SK-N-SH (cell line): ENCODE measurements around the gene CLIC6. TPM values are rescaled to one million over a fixed set of nuclear protein-coding genes. Genes with fewer than 3 reads are reported as not detected.

Experiments
- CTCF ChIA-PET: fragments of 300-600, 350-600 bp; formaldehyde crosslinking; extraction: SDS; loops from one replicate; lab custom pipeline; 2021; lab: Yijun Ruan, JAX
- POLR2A ChIA-PET: fragments of 350-600 bp; sonication (Branson Sonifier 250); formaldehyde crosslinking; extraction: SDS; loops from one replicate; lab custom pipeline; 2020; ENCODE audit warnings: antibody characterized with exemption, inconsistent platforms; lab: Yijun Ruan, JAX
- DNase-seq: peaks from one replicate; pipeline ENCODE4 v3.0.0; 2012
- H2AFZ ChIP-seq: fragments of 200-600 bp; sonication (generic); 2 replicates; pipeline ENCODE4 v1.8.1; 2016; ENCODE audit warnings: antibody characterized with exemption, mild to moderate bottlenecking, low read depth
- H3F3A ChIP-seq: fragments of 200-600 bp; sonication (generic); replicated peaks from 2 replicates; pipeline ENCODE3; 2016; ENCODE audit warnings: antibody characterized with exemption, mild to moderate bottlenecking; ENCODE audit not compliant: insufficient read depth
- H3K27ac ChIP-seq, 2 experiments: fragments of 200-500 bp in 1 of 2; fragments of 200-600 bp in 1 of 2; sonication (Bioruptor generic) in 1 of 2; sonication (generic), shearing (Covaris generic) in 1 of 2; 2 replicates each; pipeline versions ENCODE4 v1.5.1 to v1.6.1; 2014 to 2016; ENCODE audit warnings: low read depth in 2 of 2, inconsistent platforms in 1 of 2, low read length in 1 of 2, mild to moderate bottlenecking in 1 of 2, mixed read lengths in 1 of 2
- H3K27me3 ChIP-seq: fragments of 200-600 bp; sonication (generic), shearing (Covaris generic); 2 replicates; pipeline ENCODE4 v1.6.1; 2016; ENCODE audit warnings: mixed run types; ENCODE audit not compliant: insufficient read depth
- H3K36me3 ChIP-seq, 2 experiments: fragments of 200-500 bp in 1 of 2; fragments of 200-600 bp in 1 of 2; sonication (Bioruptor generic) in 1 of 2; sonication (generic) in 1 of 2; replicated peaks in 1 of 2; 2 replicates each; pipeline versions ENCODE3 to v1.5.1; 2014 to 2016; ENCODE audit warnings: low read length in 1 of 2, mild to moderate bottlenecking in 1 of 2; ENCODE audit not compliant: insufficient read depth in 2 of 2, control insufficient read depth in 1 of 2
- H3K4me1 ChIP-seq, 2 experiments: fragments of 200-500 bp in 1 of 2; fragments of 200-600 bp in 1 of 2; sonication (Bioruptor generic) in 1 of 2; sonication (generic), shearing (Covaris generic) in 1 of 2; 2 replicates each; pipeline versions ENCODE4 v1.5.1 to v1.6.1; 2014 to 2016; ENCODE audit warnings: low read depth in 1 of 2, low read length in 1 of 2, mixed run types in 1 of 2; ENCODE audit not compliant: insufficient read depth in 2 of 2, control insufficient read depth in 1 of 2
- H3K4me2 ChIP-seq: fragments of 200-600 bp; sonication (generic), shearing (Covaris generic); 2 replicates; pipeline ENCODE4 v1.6.1; 2017; ENCODE audit warnings: mixed run types
- H3K4me3 ChIP-seq, 2 experiments: fragments of 200-500 bp in 1 of 2; fragments of 200-600 bp in 1 of 2; sonication (Bioruptor generic) in 1 of 2; sonication (generic), shearing (Covaris generic) in 1 of 2; 2 replicates each; pipeline versions ENCODE4 v1.5.1 to v1.8.1; 2014 to 2016; ENCODE audit warnings: low read depth in 2 of 2, inconsistent platforms in 1 of 2, low read length in 1 of 2, mild to moderate bottlenecking in 1 of 2, mixed read lengths in 1 of 2, moderate library complexity in 1 of 2
- H3K79me2 ChIP-seq: fragments of 200-600 bp; sonication (generic); 2 replicates; pipeline ENCODE4 v1.8.1; 2017; ENCODE audit warnings: mild to moderate bottlenecking; ENCODE audit not compliant: insufficient read depth
- H3K9ac ChIP-seq: fragments of 200-600 bp; sonication (generic); 2 replicates; pipeline ENCODE4 v1.6.1; 2017; ENCODE audit warnings: mixed run types
- H3K9me2 ChIP-seq: fragments of 200-600 bp; sonication (generic); 2 replicates; pipeline ENCODE4 v1.6.1; 2017; ENCODE audit warnings: mixed run types
- H3K9me3 ChIP-seq: fragments of 200-600 bp; sonication (generic); 2 replicates; pipeline ENCODE4 v1.6.1; 2017; ENCODE audit warnings: mixed run types, mild to moderate bottlenecking, moderate library complexity
- H4K20me1 ChIP-seq: fragments of 200-600 bp; sonication (generic); 2 replicates; pipeline ENCODE4 v1.6.1; 2017; ENCODE audit warnings: mild to moderate bottlenecking, mixed run types; ENCODE audit not compliant: insufficient read depth
- CHD2 ChIP-seq: fragments of 150-350 bp; IDR thresholded peaks from 2 replicates; pipeline ENCODE4 v1.6.1; 2018; ENCODE audit warnings: low read length; ENCODE audit not compliant: partially characterized antibody
- FOSL2 ChIP-seq: IDR thresholded peaks from 2 replicates; pipeline ENCODE4 v1.4.0; 2012; ENCODE audit warnings: low read depth, mild to moderate bottlenecking, moderate library complexity, borderline replicate concordance
- FOXJ3 ChIP-seq: sonication (generic); formaldehyde crosslinking; IDR thresholded peaks from 2 replicates; pipeline ENCODE4 v1.5.1; 2020; ENCODE audit warnings: mild to moderate bottlenecking, missing genetic modification reagents
- GATA2 ChIP-seq: sonication (generic); formaldehyde crosslinking; IDR thresholded peaks from 2 replicates; pipeline ENCODE4 v1.5.0; 2020; ENCODE audit warnings: mild to moderate bottlenecking, missing genetic modification reagents
- JUND ChIP-seq: IDR thresholded peaks from 2 replicates; pipeline ENCODE4 v1.4.0; 2012
- NFIC ChIP-seq: IDR thresholded peaks from 2 replicates; pipeline ENCODE4 v1.4.0; 2012; ENCODE audit warnings: borderline replicate concordance
- RFX5 ChIP-seq: IDR thresholded peaks from 2 replicates; pipeline ENCODE4 v1.6.1; 2012; ENCODE audit warnings: mild to moderate bottlenecking, improper control_type of control experiment, low read length
- SIN3A ChIP-seq: IDR thresholded peaks from 2 replicates; pipeline ENCODE4 v1.6.1; 2012; ENCODE audit warnings: low read depth, mild to moderate bottlenecking, low read length, moderate library complexity, borderline replicate concordance
- YY1 ChIP-seq: IDR thresholded peaks from 2 replicates; pipeline ENCODE4 v1.4.0; 2012; ENCODE audit warnings: low read depth, mild to moderate bottlenecking
- WGBS: methylation state at CpG from one replicate; pipeline ENCODE4 v1.1.6; 2017; ENCODE audit warnings: low lambda C conversion rate; 5-methylcytosine and 5-hydroxymethylcytosine counted together
- polyA plus RNA-seq, 3 experiments: library from polyadenylated mRNA; depleted of rRNA; stranded (reverse); fragments of >200 nt; gene quantifications; 2 replicates each; pipeline ENCODE4 v1.2.3, GENCODE V29; 2012
- TF ChIP-seq, protein P1 (sequence below): fragments of 200-600 bp; sonication (generic); IDR thresholded peaks from 2 replicates; pipeline ENCODE4 v1.6.1; 2017; ENCODE audit warnings: antibody characterized with exemption, mild to moderate bottlenecking, moderate library complexity
- TF ChIP-seq, protein P2 (sequence below): IDR thresholded peaks from 2 replicates; pipeline ENCODE4 v1.4.0; 2012; ENCODE audit warnings: low read depth, borderline replicate concordance

The CLIC6 gene
- polyA plus RNA-seq, 1 of the 3 experiments (the other 2 are of a cell fraction): 0.08 TPM

DNA sequence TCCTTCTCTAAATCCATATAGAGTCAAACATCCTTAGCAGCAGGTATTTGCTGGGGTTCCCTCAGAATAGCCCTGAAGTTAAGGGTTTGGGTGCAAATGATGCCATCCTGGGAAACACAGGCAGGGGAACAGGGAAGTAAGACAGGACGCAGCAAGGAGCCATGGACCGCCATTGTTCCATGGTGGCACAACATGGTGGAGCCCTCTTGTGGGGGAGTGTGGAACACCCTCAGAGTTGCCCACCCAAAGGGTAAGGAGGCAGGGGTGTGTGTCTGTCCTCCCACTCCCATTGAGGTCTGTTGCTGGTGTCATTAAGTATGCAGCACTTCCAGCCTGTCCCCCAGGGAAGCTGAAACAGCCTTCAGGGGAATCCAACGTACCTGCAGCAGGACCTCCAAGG is 33.5 kb upstream of the CLIC6 start:
- Histone ChIP-seq H3K27ac (no peak overlapping the region), H2AFZ (no peak overlapping the region), H3K4me1 (no peaks in the 10 kb centered on the region), H3K79me2 (no peaks in the 10 kb centered on the region), H3K4me3 (no peak overlapping the region), H3K9ac (no peak overlapping the region), H3K9me3 (no peaks in the 10 kb centered on the region), H3K4me2 (no peak overlapping the region), H3K9me2 (no peaks in the 10 kb centered on the region), H3F3A (peaks cover 7% of the 10 kb centered on the region), H3K36me3 (no peaks in the 10 kb centered on the region), H3K27me3 (peaks cover 41% of the 10 kb centered on the region), H4K20me1 (no peaks in the 10 kb centered on the region)
- ChIA-PET POLR2A (no interaction called here), CTCF (no interaction called here)
- TF ChIP-seq JUND: no peak
- no peak for TF ChIP-seq SIN3A
- TF ChIP-seq, protein P1, sequence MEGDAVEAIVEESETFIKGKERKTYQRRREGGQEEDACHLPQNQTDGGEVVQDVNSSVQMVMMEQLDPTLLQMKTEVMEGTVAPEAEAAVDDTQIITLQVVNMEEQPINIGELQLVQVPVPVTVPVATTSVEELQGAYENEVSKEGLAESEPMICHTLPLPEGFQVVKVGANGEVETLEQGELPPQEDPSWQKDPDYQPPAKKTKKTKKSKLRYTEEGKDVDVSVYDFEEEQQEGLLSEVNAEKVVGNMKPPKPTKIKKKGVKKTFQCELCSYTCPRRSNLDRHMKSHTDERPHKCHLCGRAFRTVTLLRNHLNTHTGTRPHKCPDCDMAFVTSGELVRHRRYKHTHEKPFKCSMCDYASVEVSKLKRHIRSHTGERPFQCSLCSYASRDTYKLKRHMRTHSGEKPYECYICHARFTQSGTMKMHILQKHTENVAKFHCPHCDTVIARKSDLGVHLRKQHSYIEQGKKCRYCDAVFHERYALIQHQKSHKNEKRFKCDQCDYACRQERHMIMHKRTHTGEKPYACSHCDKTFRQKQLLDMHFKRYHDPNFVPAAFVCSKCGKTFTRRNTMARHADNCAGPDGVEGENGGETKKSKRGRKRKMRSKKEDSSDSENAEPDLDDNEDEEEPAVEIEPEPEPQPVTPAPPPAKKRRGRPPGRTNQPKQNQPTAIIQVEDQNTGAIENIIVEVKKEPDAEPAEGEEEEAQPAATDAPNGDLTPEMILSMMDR: peak; percentile 38
- DNase-seq: no peak
- 25% methylated on average over 1 of the region's 3 CpGs for WGBS

DNA sequence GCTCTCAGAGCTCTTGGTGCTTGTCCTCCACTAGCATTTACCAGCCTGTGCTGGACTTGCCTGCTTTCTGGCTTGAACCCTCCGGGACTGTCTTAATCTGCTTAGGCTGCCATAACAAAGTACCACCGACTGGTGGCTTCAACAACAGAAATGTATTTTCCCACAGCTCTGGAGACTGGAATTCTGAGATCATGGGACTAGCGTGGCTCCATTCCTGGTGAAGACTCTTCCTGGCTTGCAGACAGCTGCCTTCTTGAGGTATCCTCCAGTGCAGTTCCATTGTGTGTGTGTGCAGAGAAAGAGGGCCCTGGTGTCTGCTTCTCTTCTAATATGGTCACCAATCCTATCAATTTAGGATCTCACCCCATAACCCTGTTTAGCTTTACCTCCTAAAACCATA is 31.8 kb upstream of the CLIC6 start:
- ChIA-PET POLR2A (no interaction called here), CTCF (interaction anchor here (1.1 kb wide), 1 partner anchor 269 kb away, joined by 3 read pairs; no protein-coding TSS in a partner anchor)
- WGBS: 6% methylated on average over 3 of the region's 3 CpGs

DNA sequence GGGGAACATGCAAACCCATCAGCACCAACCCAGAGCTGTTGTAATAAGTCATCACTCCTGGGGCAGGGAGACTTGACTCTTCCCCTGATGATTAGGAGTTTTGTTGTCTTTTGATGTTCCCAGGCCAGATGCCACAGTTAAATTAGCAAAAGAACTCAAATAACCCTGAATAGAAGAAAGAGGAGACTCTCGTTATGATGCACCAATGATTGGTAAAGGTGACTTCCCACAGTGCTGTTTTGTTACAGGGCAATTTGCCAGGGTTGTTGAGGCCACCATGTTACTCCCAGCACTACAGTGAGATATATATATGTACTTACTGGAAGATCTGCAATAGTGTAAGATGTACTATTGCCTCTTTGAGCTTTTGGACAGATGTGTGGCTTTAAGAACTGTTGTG is 29.5 kb upstream of the CLIC6 start:
- no peaks in the 10 kb centered on the region for H3K9me2 ChIP-seq
- no peak for TF ChIP-seq FOXJ3 (CRISPR knock-in tag)
- TF ChIP-seq, protein P2, sequence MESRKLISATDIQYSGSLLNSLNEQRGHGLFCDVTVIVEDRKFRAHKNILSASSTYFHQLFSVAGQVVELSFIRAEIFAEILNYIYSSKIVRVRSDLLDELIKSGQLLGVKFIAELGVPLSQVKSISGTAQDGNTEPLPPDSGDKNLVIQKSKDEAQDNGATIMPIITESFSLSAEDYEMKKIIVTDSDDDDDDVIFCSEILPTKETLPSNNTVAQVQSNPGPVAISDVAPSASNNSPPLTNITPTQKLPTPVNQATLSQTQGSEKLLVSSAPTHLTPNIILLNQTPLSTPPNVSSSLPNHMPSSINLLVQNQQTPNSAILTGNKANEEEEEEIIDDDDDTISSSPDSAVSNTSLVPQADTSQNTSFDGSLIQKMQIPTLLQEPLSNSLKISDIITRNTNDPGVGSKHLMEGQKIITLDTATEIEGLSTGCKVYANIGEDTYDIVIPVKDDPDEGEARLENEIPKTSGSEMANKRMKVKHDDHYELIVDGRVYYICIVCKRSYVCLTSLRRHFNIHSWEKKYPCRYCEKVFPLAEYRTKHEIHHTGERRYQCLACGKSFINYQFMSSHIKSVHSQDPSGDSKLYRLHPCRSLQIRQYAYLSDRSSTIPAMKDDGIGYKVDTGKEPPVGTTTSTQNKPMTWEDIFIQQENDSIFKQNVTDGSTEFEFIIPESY: no peak
- no peak for TF ChIP-seq FOSL2
- no peak for TF ChIP-seq YY1
- no peak for TF ChIP-seq GATA2 (CRISPR knock-in tag)
- TF ChIP-seq SIN3A: no peak
- TF ChIP-seq CHD2: no peak
- no peak for TF ChIP-seq RFX5
- no peak for TF ChIP-seq NFIC
- no peak for DNase-seq
- H3K4me1 ChIP-seq: no peaks in the 10 kb centered on the region
- no peak overlapping the region for H3K4me2 ChIP-seq
- H2AFZ ChIP-seq: no peak overlapping the region
- 46% methylated on average over 1 of the region's 1 CpG for WGBS
- H3K27me3 ChIP-seq: peaks cover 6% of the 10 kb centered on the region; the same call in 1 of the 2 replicates
- H3K36me3 ChIP-seq: no peaks in the 10 kb centered on the region
- no peak overlapping the region for H3K4me3 ChIP-seq
- ChIA-PET CTCF (interaction anchor here (1.5 kb wide), 1 partner anchor 277 kb away, joined by 4 read pairs; no protein-coding TSS in a partner anchor), POLR2A (no interaction called here)
- H3K9ac ChIP-seq: no peak overlapping the region
- H3K27ac ChIP-seq: no peak overlapping the region
- H4K20me1 ChIP-seq: no peaks in the 10 kb centered on the region
- peaks cover 17% of the 10 kb centered on the region for H3F3A ChIP-seq
- no peaks in the 10 kb centered on the region for H3K9me3 ChIP-seq
- no peaks in the 10 kb centered on the region for H3K79me2 ChIP-seq

More for the DNA sequence above, 31.8 kb upstream of the CLIC6 start:
- Histone ChIP-seq H3K9me3 (no peaks in the 10 kb centered on the region), H3K4me2 (no peak overlapping the region), H3K4me1 (no peaks in the 10 kb centered on the region), H3K27me3 (peaks cover 28% of the 10 kb centered on the region; the same call in 1 of the 2 replicates), H3K9ac (no peak overlapping the region), H3F3A (peaks cover 17% of the 10 kb centered on the region), H2AFZ (no peak overlapping the region), H4K20me1 (no peaks in the 10 kb centered on the region), H3K79me2 (no peaks in the 10 kb centered on the region), H3K36me3 (no peaks in the 10 kb centered on the region), H3K27ac (no peak overlapping the region), H3K4me3 (no peak overlapping the region), H3K9me2 (no peaks in the 10 kb centered on the region)
- no peak for TF ChIP-seq FOXJ3 (CRISPR knock-in tag)
- no peak for DNase-seq
